WTC11 (cell line): Measurements from ENCODE around the gene PPP1R12A. TPM values are rescaled to one million over a fixed set of nuclear protein-coding genes. Genes with fewer than 3 reads are reported as not detected.

Source experiments
- ATAC-seq: fragments of 200-7000 bp; cut with Tn5 transposase; 2 replicates; pipeline ENCODE4 v1.10.0; 2021; ENCODE audit warnings: mild to moderate bottlenecking, moderate library complexity
- CTCF ChIA-PET: fragments of 300-600 bp; sonication (Branson Sonifier 250); formaldehyde crosslinking; loops from one replicate; lab custom pipeline; 2021; ENCODE audit warnings: antibody characterized with exemption; lab: Charles Lee
- POLR2A ChIA-PET: fragments of 350-600 bp; sonication (Branson Sonifier 250); formaldehyde crosslinking; loops from one replicate; lab custom pipeline; 2021; ENCODE audit warnings: antibody characterized with exemption; lab: Charles Lee
- DNase-seq: peaks from one replicate; pipeline ENCODE4 v3.0.0; 2021; ENCODE audit warnings: low spot score
- H3K27ac Mint-ChIP-seq: 2 replicates; pipeline ENCODE4 v1.8.0; 2021; ENCODE audit warnings: mixed read lengths
- H3K27me3 Mint-ChIP-seq: 2 replicates; pipeline ENCODE4 v1.8.0; 2021; ENCODE audit warnings: low read depth, mild to moderate bottlenecking, moderate library complexity, mixed read lengths
- H3K36me3 Mint-ChIP-seq: 2 replicates; pipeline ENCODE4 v1.8.0; 2021; ENCODE audit warnings: mixed read lengths
- H3K4me1 Mint-ChIP-seq: 2 replicates; pipeline ENCODE4 v1.8.0; 2022; ENCODE audit warnings: mixed read lengths
- H3K4me3 Mint-ChIP-seq: 2 replicates; pipeline ENCODE4 v1.8.0; 2021; ENCODE audit warnings: mild to moderate bottlenecking, moderate library complexity, mixed read lengths
- H3K9me3 Mint-ChIP-seq: 2 replicates; pipeline ENCODE4 v1.8.0; 2021; ENCODE audit warnings: mixed read lengths
- ETV6 ChIP-seq: sonication (generic); formaldehyde crosslinking; IDR thresholded peaks from 2 replicates; pipeline ENCODE4 v1.8.1; 2022; ENCODE audit warnings: mild to moderate bottlenecking, missing genetic modification reagents
- FOXK1 ChIP-seq: sonication (generic); formaldehyde crosslinking; IDR thresholded peaks from 2 replicates; pipeline ENCODE4 v1.8.0; 2022; ENCODE audit warnings: mild to moderate bottlenecking, moderate library complexity, missing genetic modification reagents
- HMGA2 ChIP-seq: fragments of 250-450 bp; sonication (Bioruptor Pico); IDR thresholded peaks from 2 replicates; pipeline ENCODE4 v1.4.0; 2021; ENCODE audit warnings: mild to moderate bottlenecking, moderate library complexity
- IRF2 ChIP-seq: sonication (generic); formaldehyde crosslinking; IDR thresholded peaks from 2 replicates; pipeline ENCODE4 v1.8.0; 2022; ENCODE audit warnings: low read depth, missing genetic modification reagents, borderline replicate concordance
- KAT7 ChIP-seq: sonication (generic); formaldehyde crosslinking; IDR thresholded peaks from 2 replicates; pipeline ENCODE4 v1.8.1; 2023; ENCODE audit warnings: missing genetic modification reagents, mild to moderate bottlenecking, borderline replicate concordance
- NR2C2 ChIP-seq: sonication (generic); formaldehyde crosslinking; IDR thresholded peaks from 2 replicates; pipeline ENCODE4 v1.8.0; 2022; ENCODE audit warnings: mild to moderate bottlenecking, missing genetic modification reagents
- ZNF317 ChIP-seq: sonication (generic); formaldehyde crosslinking; IDR thresholded peaks from 2 replicates; pipeline ENCODE4 v1.8.1; 2023; ENCODE audit warnings: low read depth, mild to moderate bottlenecking, moderate library complexity, missing genetic modification reagents, borderline replicate concordance
- ZNF416 ChIP-seq: fragments of 250-450 bp; sonication (Bioruptor Pico); IDR thresholded peaks from 2 replicates; pipeline ENCODE4 v1.9.0; 2021; ENCODE audit warnings: mild to moderate bottlenecking, inconsistent platforms
- total RNA-seq: library from RNA; stranded (reverse); gene quantifications from 3 replicates; pipeline ENCODE4 v1.2.3, GENCODE V29; 2021
- TF ChIP-seq, protein P1 (sequence below): fragments of 200-600 bp; IDR thresholded peaks from 2 replicates; pipeline ENCODE4 v1.8.0; 2022; ENCODE audit warnings: antibody characterized with exemption
- TF ChIP-seq, protein P2 (sequence below): sonication (generic); formaldehyde crosslinking; IDR thresholded peaks from 2 replicates; pipeline ENCODE4 v1.8.0; 2023; ENCODE audit warnings: missing genetic modification reagents
- TF ChIP-seq, protein P3 (sequence below): sonication (generic); formaldehyde crosslinking; IDR thresholded peaks from 2 replicates; pipeline ENCODE4 v1.8.1; 2023; ENCODE audit warnings: mild to moderate bottlenecking, missing genetic modification reagents, moderate library complexity

Gene PPP1R12A
- total RNA-seq, 1 experiment from 2014 or later, result 83.8 TPM

DNA sequence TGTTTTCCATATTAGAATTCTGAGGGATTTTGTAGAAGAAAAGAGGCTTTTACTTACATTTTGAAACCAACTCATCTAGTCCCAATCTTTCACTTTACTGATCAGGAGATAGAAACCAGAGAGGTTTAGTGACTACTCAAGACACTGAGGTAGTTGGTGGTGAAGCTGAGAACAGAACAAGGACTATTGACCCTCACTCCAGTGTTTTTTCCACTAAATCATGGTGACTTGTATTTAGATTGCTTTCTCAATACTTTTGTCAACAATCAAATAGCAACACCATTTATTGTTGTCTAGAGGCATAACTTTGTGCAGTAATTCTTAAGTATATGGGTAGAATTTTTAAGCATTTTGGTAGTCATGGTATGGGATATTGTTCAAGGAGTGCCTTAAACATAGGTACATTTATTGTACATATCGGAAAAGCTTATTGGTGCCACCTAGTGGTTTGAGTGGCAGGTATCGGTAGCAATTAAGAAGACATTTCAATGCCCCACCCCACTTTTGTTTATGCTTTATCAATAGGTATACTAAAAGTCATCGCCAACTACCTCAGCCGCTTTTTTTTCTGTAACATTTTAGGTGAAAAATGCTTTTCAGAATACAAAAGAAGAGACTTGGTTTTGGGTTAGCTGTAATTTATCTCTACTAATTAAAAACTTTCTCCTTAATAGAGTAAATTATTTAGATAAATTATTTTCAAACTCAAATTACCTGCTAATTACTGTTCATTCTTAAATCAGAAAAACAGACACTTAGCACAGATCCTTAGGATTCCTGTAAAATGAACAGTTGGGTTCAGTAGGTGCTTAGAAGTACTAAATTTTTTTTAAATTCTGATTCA, 196.8 kb downstream of the PPP1R12A start:
- DNase-seq, result no peak
- POLR2A ChIA-PET, result no interaction called here

DNA sequence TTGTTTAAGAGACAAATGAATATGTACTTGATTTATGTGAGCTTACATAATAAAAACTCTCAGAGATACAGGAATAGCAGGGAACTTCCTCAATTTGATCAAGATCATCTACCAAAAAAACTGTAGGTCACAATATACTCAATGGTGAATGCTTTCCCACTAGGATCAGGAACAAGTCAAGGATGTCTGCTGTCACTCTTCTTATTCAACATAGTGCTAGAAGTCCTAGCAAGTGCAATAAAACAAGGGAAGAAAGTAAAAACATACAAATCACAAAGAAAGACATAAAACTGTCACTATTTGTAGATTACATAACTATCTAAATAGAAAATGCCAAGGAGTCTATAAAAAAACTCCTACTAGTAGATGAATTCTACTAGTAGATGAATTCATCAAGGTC, 202.3 kb downstream of the PPP1R12A start:
- peak; percentile 72; the same call in 1 of the 2 replicates for TF ChIP-seq ZNF317 (CRISPR knock-in tag)
- no peak for TF ChIP-seq NR2C2 (CRISPR knock-in tag)
- H3K4me1 Mint-ChIP-seq, result peaks cover 11% of the 10 kb centered on the region
- H3K4me3 Mint-ChIP-seq, result no peak overlapping the region
- H3K27me3 Mint-ChIP-seq, result no peaks in the 10 kb centered on the region
- DNase-seq (no peak), ATAC-seq (no peak)
- CTCF ChIA-PET, result no interaction called here
- POLR2A ChIA-PET, result interaction anchor here (0.6 kb wide), 1 partner anchor 448 kb away, joined by 7 read pairs; no protein-coding TSS in a partner anchor
- no peaks in the 10 kb centered on the region for H3K36me3 Mint-ChIP-seq
- H3K27ac Mint-ChIP-seq, result no peak overlapping the region
- H3K9me3 Mint-ChIP-seq, result peaks cover 2% of the 10 kb centered on the region; the same call in 1 of the 2 replicates

More for the DNA sequence above, 196.8 kb downstream of the PPP1R12A start:
- no peak overlapping the region for H3K4me3 Mint-ChIP-seq
- CTCF ChIA-PET, result interaction anchor here (0.6 to 1.4 kb wide), 8 partner anchors 10 to 230 kb away, joined by 3 to 5 read pairs (median 3); no protein-coding TSS in a partner anchor
- H3K36me3 Mint-ChIP-seq, result no peaks in the 10 kb centered on the region
- TF ChIP-seq, protein P1, sequence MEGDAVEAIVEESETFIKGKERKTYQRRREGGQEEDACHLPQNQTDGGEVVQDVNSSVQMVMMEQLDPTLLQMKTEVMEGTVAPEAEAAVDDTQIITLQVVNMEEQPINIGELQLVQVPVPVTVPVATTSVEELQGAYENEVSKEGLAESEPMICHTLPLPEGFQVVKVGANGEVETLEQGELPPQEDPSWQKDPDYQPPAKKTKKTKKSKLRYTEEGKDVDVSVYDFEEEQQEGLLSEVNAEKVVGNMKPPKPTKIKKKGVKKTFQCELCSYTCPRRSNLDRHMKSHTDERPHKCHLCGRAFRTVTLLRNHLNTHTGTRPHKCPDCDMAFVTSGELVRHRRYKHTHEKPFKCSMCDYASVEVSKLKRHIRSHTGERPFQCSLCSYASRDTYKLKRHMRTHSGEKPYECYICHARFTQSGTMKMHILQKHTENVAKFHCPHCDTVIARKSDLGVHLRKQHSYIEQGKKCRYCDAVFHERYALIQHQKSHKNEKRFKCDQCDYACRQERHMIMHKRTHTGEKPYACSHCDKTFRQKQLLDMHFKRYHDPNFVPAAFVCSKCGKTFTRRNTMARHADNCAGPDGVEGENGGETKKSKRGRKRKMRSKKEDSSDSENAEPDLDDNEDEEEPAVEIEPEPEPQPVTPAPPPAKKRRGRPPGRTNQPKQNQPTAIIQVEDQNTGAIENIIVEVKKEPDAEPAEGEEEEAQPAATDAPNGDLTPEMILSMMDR, result peak; percentile 49; the same call in 1 of the 2 replicates
- no peak for TF ChIP-seq HMGA2 (CRISPR knock-in tag)
- peaks cover 12% of the 10 kb centered on the region for H3K4me1 Mint-ChIP-seq
- no peaks in the 10 kb centered on the region; the same call in 1 of the 2 replicates for H3K9me3 Mint-ChIP-seq
- no peaks in the 10 kb centered on the region for H3K27me3 Mint-ChIP-seq
- peak; percentile 68 for ATAC-seq
- H3K27ac Mint-ChIP-seq, result peak overlapping the region; percentile 80

DNA sequence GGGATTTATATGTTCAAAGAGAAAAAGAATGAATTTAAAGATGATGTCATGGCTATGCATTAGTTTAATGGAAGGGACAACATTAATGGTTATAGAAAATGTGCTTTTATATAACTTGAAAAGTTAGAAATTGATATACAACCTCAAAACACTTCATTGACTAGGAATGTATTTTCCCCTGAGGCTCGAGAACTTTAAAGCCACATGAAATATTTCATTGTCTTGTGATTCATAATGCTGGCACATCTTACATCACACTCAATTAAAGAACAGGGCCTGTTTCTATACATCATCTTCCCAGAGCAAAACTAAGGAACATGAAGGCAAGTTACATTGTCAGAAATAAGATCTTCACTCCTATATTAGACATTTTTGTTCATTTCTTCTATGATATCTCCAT, 208.9 kb downstream of the PPP1R12A start:
- DNase-seq, result no peak
- H3K27me3 Mint-ChIP-seq, result no peaks in the 10 kb centered on the region
- ChIA-PET POLR2A (no interaction called here), CTCF (no interaction called here)
- TF ChIP-seq, protein P2, sequence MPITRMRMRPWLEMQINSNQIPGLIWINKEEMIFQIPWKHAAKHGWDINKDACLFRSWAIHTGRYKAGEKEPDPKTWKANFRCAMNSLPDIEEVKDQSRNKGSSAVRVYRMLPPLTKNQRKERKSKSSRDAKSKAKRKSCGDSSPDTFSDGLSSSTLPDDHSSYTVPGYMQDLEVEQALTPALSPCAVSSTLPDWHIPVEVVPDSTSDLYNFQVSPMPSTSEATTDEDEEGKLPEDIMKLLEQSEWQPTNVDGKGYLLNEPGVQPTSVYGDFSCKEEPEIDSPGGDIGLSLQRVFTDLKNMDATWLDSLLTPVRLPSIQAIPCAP, result no peak
- TF ChIP-seq FOXK1 (CRISPR knock-in tag) (no peak), ZNF416 (CRISPR knock-in tag) (no peak), IRF2 (no peak), ETV6 (no peak), KAT7 (CRISPR knock-in tag) (no peak)
- TF ChIP-seq, protein P3, sequence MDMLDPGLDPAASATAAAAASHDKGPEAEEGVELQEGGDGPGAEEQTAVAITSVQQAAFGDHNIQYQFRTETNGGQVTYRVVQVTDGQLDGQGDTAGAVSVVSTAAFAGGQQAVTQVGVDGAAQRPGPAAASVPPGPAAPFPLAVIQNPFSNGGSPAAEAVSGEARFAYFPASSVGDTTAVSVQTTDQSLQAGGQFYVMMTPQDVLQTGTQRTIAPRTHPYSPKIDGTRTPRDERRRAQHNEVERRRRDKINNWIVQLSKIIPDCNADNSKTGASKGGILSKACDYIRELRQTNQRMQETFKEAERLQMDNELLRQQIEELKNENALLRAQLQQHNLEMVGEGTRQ (CRISPR knock-in tag), result no peak
- H3K36me3 Mint-ChIP-seq, result no peaks in the 10 kb centered on the region
- no peaks in the 10 kb centered on the region for H3K4me1 Mint-ChIP-seq
- ATAC-seq, result no peak
- no peak overlapping the region for H3K4me3 Mint-ChIP-seq
- H3K9me3 Mint-ChIP-seq, result 0 out of 2 replicates have a peak, but pooled peaks cover 2% of the 10 kb centered on the region
- H3K27ac Mint-ChIP-seq, result no peak overlapping the region

Other genes starting within 250 kb of the PPP1R12A start
- 397 to 512 TPM (median 493 TPM) in 3 replicates for gene PAWR, start 244.1 kb downstream of the PPP1R12A start, total RNA-seq
- 0.39 to 0.62 TPM (median 0.55 TPM) in 3 replicates for gene OTOGL, start 164.4 kb upstream of the PPP1R12A start, total RNA-seq